LoVo (cell line): ENCODE measurements around the gene CD244.
"Not testable (repeated sequence)": the region's sequence is repeated elsewhere in the genome, so short reads cannot be mapped to it uniquely, and the experiment has no call there.

ENCODE experiments used
- DNase-seq: peaks from one replicate; pipeline ENCODE4 v3.0.0-alpha.2; 2016; ENCODE audit warnings: low spot score

The CD244 gene

GRCh38 chr1:160810486-160810885 lies 52.2 kb downstream of the CD244 start:
- no peak for DNase-seq

DNA sequence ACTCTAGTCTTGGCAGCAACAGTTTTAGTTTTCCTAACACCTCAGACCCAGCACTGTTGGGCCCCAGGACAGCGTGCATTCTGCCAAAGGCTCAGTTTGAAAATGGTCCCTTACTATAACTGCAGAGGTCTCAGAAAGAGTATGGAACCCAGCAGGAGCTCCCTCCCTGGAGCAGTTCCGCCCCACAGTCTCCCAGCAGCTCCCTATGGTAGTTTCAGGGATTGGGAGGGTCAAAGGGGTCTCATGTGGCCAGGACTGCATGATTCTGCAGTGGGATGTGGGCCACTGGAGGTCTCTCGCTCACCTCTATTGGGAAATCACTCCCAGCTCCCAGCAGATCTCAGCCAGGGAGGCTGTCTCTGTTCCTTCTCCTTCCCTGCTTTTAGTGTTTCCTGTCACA lies 54.4 kb downstream of the CD244 start:
- DNase-seq, result no peak

DNA sequence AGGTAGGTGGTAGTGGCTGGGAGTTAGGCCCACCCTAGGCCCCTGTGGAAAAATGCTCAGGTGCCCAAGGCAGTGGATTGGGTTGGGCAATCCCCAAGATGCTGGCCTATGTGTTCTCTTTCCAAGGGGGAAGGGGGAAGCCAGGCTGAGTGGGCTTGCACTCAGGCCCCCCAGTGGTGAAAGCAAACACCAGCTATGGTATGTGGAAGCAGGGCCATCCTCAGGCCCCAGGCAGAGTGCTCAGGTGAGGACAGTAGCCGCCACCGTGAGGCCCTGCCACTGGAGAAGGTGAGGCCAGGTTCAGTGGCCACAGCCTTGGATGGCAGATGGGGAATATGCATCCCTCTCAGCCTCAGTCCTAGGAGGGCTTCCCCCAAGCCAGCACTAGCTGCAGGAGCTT lies 54.9 kb downstream of the CD244 start:
- DNase-seq, result no peak

DNA sequence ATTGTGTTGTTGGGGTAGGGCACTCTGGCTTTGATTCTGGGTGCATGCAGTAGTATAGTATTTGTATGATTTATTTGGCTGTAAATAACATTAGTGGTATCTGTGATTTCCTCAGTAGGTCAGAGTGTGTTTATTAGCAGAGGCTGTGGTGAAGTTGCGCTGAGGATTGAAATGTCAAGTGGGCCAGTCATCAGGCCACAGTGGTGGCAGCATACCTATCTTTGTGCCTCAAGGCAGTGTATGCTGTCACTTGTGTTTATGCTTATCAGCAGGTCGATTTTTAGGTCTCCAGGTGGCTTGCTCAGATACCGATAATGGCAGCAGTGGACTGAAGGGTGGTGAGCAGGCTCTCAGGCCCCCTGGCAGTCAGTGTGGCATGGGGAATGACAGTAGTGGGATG lies 55.4 kb downstream of the CD244 start:
- no peak for DNase-seq

DNA sequence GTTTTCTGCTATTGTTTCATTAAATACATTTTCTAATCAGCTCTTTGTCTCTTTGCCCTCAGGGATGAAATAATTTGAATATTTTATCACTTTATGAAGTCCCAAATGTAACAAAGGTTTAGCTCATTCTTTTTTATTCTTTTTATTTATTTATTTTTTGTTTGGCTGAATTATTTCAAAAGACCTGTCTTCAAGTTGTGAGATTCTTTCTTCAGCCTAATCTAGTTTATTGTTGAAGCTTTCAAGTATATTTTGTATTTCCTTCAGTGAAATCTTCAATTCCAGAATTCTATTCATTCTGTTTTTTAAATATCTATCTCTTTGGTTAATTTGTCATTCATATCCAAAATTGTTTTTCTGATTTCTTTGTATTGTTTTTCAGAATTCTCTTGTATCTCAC lies 55.9 kb downstream of the CD244 start:
- no peak for DNase-seq

GRCh38 chr1:160806109-160806665 lies 56.5 kb downstream of the CD244 start:
- DNase-seq, result no peak

DNA sequence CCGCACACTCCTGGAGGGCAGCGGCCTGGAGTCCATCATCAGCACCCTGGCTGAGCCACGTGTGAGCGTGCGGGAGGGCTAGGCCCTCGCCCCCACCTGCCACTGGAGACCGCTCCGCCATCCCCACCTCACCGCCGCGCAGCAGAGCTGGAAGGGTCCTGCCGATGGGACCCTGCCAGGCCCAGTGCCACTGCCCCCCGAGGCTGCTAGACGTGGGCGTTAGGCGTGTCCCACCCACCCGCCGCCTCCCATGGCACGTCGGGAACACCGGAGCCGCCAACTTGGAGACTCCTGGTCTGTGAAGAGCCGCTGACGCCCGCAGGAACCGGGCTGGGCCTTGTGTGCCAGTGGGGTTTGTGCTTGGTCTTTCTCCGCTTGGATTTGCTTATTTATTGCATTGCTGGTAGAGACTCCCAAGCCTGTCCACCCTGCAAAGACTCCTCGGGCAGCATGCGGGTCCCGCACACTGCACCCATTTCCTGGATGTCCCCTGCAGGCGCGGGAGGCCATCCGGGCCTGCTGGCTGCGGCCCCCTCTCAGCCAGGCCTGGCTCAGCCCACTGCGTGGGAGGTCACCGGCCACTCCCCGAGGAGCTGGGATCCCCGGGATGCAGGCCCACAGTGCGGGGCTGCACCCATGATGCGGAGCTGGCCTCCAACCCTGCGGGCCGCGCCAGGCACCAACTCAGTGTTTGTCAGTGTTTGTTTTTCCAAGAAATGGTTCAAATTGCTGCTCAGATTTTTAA lies 60.7 kb downstream of the CD244 start:
- DNase-seq, result no peak

- DNase-seq, result no peak
Observed at GRCh38 chr1:160800645-160801408, 61.9 kb downstream of the CD244 start.

GRCh38 chr1:160800142-160800541 lies 62.5 kb downstream of the CD244 start:
- no peak for DNase-seq

GRCh38 chr1:160799641-160800040 lies 63.0 kb downstream of the CD244 start:
- DNase-seq, result no peak

- no peak for DNase-seq
Observed at GRCh38 chr1:160798439-160798838, 64.2 kb downstream of the CD244 start.

- DNase-seq, result no peak
Observed at GRCh38 chr1:160797861-160798273, 64.8 kb downstream of the CD244 start.

- DNase-seq, result no peak
Observed at GRCh38 chr1:160797271-160797709, 65.4 kb downstream of the CD244 start.

- no peak for DNase-seq
Observed at GRCh38 chr1:160795951-160796383, 66.7 kb downstream of the CD244 start, which contains the start of gene LY9. Gene LY9 (plus strand): TSS chr1:160796174. CDS start chr1:160796188, 14 bp downstream.

GRCh38 chr1:160794376-160794775 lies 68.3 kb downstream of the CD244 start:
- no peak for DNase-seq

DNA sequence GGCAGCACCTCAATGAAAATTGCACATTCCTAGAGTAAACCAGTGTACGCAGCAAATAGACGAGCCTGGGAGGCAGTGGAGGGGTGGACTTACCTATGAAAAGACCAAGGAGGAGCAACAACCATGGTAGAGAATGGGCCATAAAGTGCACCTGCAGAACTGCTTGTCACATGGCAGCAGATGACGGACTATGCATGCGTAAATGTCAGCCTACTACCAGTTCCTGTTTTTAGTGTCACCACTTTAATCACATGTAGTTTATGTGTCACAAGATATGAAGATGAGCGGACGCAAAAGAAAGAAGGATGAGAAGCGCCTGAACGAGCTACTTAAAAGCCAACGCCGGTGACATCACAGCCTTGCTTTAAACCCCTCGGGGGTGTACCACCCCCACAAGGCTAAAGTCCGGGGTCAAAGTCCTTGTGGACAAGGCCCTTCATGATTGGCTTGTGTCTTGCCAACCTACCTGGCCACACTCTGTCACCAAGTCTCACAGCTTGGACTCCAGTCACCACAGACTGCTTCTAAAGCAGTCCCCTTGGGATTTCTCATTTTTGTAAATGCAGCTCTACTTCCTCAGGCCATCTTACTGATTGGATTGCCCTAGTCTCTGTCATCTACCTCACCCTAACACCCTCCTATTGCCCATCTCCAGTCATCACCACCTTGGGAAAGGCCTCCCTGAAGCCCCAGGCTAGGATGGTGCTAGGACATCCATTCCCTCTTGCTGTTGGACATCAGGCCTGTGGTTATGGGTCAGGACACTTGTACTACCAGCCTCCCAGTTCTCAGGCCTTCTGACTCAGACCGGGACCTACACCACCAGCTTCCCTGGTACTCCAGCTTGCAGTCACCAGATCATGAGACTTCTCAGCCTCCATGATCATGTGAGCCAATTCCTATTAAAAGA lies 72.7 kb downstream of the CD244 start:
- DNase-seq, result no peak

GRCh38 chr1:160789051-160789701 lies 73.5 kb downstream of the CD244 start:
- no peak for DNase-seq

DNA sequence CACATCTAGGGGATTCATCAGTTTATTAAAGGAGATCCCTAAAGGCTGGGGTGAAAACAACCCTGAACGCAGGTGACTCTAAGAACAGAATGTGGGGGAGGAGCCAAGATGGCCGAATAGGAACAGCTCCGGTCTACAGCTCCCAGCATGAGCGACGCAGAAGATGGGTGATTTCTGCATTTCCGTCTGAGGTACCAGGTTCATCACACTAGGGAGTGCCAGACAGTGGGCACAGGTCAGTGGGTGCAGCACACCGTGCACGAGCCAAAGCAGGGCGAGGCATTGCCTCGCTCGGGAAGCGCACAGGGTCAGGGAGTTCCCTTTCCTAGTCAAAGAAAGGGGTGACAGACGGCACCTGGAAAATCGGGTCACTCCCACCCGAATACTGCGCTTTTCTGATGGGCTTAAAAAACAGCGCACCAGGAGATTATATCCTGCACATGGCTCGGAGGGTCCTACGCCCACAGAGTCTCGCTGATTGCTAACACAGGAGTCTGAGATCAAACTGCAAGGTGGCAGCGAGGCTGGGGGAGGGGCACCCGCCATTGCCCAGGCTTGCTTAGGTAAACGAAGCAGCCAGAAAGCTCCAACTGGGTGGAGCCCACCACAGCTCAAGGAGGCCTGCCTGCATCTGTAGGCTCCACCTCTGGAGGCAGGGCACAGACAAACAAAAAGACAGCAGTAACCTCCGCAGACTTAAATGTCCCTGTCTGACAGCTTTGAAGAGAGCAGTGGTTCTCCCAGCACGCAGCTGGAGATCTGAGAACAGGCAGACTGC lies 79.5 kb downstream of the CD244 start:
- DNase-seq, result not testable (repeated sequence)

DNA sequence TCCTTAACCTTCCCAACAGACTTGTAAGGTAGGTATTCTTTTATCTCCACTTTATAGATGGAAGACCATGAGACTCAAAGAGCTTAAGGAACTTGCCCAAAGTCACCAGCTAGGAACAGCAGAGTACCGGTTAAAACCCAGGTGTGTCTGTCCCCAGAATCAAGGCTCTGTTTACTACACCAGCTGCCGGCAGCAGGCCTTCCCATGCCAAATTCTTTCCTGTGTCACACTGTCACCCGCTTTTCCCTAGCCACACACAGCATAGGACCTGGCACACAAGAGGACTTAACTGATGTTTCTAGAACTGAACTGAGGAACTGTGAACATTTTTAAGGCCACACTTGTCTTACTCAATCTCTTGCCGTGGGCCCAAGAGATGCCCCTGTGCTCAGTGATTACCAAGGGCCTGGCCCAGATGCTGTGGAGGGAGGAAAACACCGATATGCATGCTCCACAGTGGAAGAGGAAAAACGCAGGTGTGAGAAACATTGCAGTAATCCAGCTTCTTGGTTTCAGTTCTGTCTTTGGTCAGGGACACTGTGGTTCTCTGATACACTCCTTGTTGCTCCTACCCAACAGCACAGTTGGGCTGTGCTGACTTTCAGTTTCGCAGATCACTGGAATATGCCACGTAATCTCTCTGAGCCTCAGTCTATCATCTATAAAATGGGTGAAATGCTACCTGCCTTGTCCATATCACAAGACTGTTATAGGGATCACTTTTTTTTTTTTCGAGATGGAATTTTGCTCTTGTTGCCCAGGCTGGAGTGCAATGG lies 80.6 kb downstream of the CD244 start:
- no peak for DNase-seq
